ENCODE data around the gene ZNF593OS.

DNA sequence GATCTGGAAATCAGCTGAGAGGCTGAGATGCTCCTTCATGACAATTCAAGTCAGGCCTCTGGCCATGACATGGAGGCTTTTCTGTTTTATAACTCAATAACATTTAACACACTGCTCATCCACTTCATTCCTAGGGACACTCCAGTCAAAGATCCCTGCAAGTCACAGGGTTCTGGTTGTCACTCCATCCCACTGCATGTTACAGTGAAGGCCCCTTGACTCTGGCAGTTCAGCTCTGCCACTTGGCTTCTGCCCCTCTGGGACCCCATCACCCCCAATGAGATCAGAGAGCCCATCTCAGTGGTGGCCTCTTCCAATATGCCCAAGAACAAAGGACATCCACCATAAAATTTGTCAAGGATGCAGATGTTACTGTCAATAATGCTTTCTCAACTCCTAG, 22.7 kb downstream of the ZNF593OS start:
- TF ChIP-seq, protein P1, sequence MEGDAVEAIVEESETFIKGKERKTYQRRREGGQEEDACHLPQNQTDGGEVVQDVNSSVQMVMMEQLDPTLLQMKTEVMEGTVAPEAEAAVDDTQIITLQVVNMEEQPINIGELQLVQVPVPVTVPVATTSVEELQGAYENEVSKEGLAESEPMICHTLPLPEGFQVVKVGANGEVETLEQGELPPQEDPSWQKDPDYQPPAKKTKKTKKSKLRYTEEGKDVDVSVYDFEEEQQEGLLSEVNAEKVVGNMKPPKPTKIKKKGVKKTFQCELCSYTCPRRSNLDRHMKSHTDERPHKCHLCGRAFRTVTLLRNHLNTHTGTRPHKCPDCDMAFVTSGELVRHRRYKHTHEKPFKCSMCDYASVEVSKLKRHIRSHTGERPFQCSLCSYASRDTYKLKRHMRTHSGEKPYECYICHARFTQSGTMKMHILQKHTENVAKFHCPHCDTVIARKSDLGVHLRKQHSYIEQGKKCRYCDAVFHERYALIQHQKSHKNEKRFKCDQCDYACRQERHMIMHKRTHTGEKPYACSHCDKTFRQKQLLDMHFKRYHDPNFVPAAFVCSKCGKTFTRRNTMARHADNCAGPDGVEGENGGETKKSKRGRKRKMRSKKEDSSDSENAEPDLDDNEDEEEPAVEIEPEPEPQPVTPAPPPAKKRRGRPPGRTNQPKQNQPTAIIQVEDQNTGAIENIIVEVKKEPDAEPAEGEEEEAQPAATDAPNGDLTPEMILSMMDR (IDR thresholded peaks at IDR 0.05; ENCODE audit: poor library complexity) = no peak
- TF ChIP-seq EZH2 (IDR thresholded peaks at IDR 0.05; ENCODE audit: borderline replicate concordance) = no peak
- TF ChIP-seq EZH2phosphoT487 (IDR thresholded peaks at IDR 0.05; ENCODE audit: low read depth, severe bottlenecking, unreplicated experiment) = no peak
